ENCODE results near the gene RAET1L. TPM values are rescaled to one million over a fixed set of nuclear protein-coding genes. Genes with fewer than 3 reads are reported as not detected.

Gene RAET1L
- total RNA-seq, 4 donors from 2014 or later, result not detected

DNA sequence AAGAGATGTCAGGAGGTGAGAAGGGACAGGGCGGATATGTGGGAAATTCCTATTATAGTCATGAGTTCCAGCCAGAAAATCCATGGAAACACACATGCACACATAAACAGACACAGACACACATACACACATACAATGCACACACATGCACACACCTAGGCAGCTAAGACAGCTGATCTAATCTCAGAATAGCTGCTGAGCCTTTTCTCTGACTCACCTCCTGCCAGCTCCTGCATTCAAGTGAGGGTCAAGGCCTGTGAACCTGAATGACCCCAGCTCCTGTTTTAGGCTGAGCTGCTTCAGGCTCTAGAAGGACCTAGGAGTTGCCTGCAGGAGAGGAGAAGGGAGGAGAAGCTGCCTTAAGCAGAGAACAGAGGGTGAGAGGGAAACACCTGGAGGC, 21.6 kb upstream of the RAET1L start:
- intact Hi-C loops (cut with DNase I; ENCODE audit: low total_unique reads), result no loop called here
- 77 to 100% methylated on average over 1 of the region's 1 CpG for WGBS, 2 donors (ENCODE audit: low coverage in 1 of 2)
- no peak overlapping the region for H3K27ac ChIP-seq

GRCh38 chr6:150044621-150045145, 19.4 kb upstream of the RAET1L start:
- H3K27ac ChIP-seq, result no peak overlapping the region
- no peaks in the 10 kb centered on the region for H3K4me1 ChIP-seq
- no peak for DNase-seq
- no peaks in the 10 kb centered on the region for H3K9me3 ChIP-seq
- H3K4me3 ChIP-seq, result no peak overlapping the region
- TF ChIP-seq POLR2A (IDR thresholded peaks at IDR 0.05) (no peak), POLR2AphosphoS5 (IDR thresholded peaks at IDR 0.05) (no peak), EP300 (IDR thresholded peaks at IDR 0.05; ENCODE audit: low read depth) (no peak)
- TF ChIP-seq, protein P1, sequence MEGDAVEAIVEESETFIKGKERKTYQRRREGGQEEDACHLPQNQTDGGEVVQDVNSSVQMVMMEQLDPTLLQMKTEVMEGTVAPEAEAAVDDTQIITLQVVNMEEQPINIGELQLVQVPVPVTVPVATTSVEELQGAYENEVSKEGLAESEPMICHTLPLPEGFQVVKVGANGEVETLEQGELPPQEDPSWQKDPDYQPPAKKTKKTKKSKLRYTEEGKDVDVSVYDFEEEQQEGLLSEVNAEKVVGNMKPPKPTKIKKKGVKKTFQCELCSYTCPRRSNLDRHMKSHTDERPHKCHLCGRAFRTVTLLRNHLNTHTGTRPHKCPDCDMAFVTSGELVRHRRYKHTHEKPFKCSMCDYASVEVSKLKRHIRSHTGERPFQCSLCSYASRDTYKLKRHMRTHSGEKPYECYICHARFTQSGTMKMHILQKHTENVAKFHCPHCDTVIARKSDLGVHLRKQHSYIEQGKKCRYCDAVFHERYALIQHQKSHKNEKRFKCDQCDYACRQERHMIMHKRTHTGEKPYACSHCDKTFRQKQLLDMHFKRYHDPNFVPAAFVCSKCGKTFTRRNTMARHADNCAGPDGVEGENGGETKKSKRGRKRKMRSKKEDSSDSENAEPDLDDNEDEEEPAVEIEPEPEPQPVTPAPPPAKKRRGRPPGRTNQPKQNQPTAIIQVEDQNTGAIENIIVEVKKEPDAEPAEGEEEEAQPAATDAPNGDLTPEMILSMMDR (IDR thresholded peaks at IDR 0.05), result no peak
- in situ Hi-C loops (cut with MboI; ENCODE audit: low pct_ligation_motif_present in 1 of 4, low pct_unique_long_range_greater_than_20kb in 1 of 4, low sequenced_read_pairs in 3 of 4) (no loop called here), intact Hi-C loops (cut with DNase I; ENCODE audit: low total_unique reads) (no loop called here)
- 88 to 91% methylated on average over 4 to 10 of the region's 10 CpGs for WGBS, 2 donors (ENCODE audit: low coverage in 1 of 2)
- peaks cover 25% of the 10 kb centered on the region for H3K27me3 ChIP-seq
- H3K36me3 ChIP-seq, result no peaks in the 10 kb centered on the region

More for the DNA sequence above, 21.6 kb upstream of the RAET1L start:
- in situ Hi-C loops (cut with MboI; ENCODE audit: low pct_ligation_motif_present in 1 of 4, low pct_unique_long_range_greater_than_20kb in 1 of 4, low sequenced_read_pairs in 3 of 4), result no loop called here
- Histone ChIP-seq H3K4me3 (no peak overlapping the region), H3K4me1 (no peaks in the 10 kb centered on the region), H3K9me3 (no peaks in the 10 kb centered on the region), H3K36me3 (no peaks in the 10 kb centered on the region), H3K27me3 (peaks cover 12% of the 10 kb centered on the region)
- DNase-seq, result no peak
- no peak for TF ChIP-seq POLR2A (IDR thresholded peaks at IDR 0.05)
- TF ChIP-seq EP300 (IDR thresholded peaks at IDR 0.05; ENCODE audit: low read depth), result no peak

- DNase-seq, result no peak
- no peak overlapping the region for H3K27ac ChIP-seq
- no peak overlapping the region for H3K4me3 ChIP-seq
- 84 to 88% methylated on average over 3 to 19 of the region's 19 CpGs for WGBS, 2 donors (ENCODE audit: low coverage in 1 of 2)
- peaks cover 35% of the 10 kb centered on the region for H3K27me3 ChIP-seq
- no peaks in the 10 kb centered on the region for H3K9me3 ChIP-seq
- intact Hi-C loops (cut with DNase I; ENCODE audit: low total_unique reads), result no loop called here
- no peaks in the 10 kb centered on the region for H3K4me1 ChIP-seq
- in situ Hi-C loops (cut with MboI; ENCODE audit: low pct_ligation_motif_present in 1 of 4, low pct_unique_long_range_greater_than_20kb in 1 of 4, low sequenced_read_pairs in 3 of 4), result no loop called here
- no peak for TF ChIP-seq POLR2A (IDR thresholded peaks at IDR 0.05)
- TF ChIP-seq EP300 (IDR thresholded peaks at IDR 0.05; ENCODE audit: low read depth), result no peak
- TF ChIP-seq POLR2AphosphoS5 (IDR thresholded peaks at IDR 0.05), result no peak
- TF ChIP-seq, protein P1 (IDR thresholded peaks at IDR 0.05), result no peak
- no peaks in the 10 kb centered on the region for H3K36me3 ChIP-seq
Observed at GRCh38 chr6:150043501-150044412, 18.4 kb upstream of the RAET1L start.

- peaks cover 41% of the 10 kb centered on the region for H3K27me3 ChIP-seq
- peaks cover under 1 to 4% (median 2%) of the 10 kb centered on the region in 4 donors for H3K4me1 ChIP-seq
- in situ Hi-C loops (cut with MboI; ENCODE audit: low pct_ligation_motif_present in 1 of 4, low pct_unique_long_range_greater_than_20kb in 1 of 4, low sequenced_read_pairs in 3 of 4), result no loop called here
- H3K4me3 ChIP-seq, result no peak overlapping the region
- no peaks in the 10 kb centered on the region for H3K36me3 ChIP-seq
- no peak overlapping the region for H3K27ac ChIP-seq
- 88% methylated on average over 13 of the region's 13 CpGs; no CpG with 5 or more reads in 1 of the 2 donors for WGBS, 2 donors (ENCODE audit: low coverage in 1 of 2)
- TF ChIP-seq EP300 (IDR thresholded peaks at IDR 0.05; ENCODE audit: low read depth), result no peak
- TF ChIP-seq POLR2AphosphoS5 (IDR thresholded peaks at IDR 0.05), result no peak
- no peak for TF ChIP-seq POLR2A (IDR thresholded peaks at IDR 0.05)
- TF ChIP-seq, protein P1 (IDR thresholded peaks at IDR 0.05), result no peak
- no peaks in the 10 kb centered on the region for H3K9me3 ChIP-seq
- DNase-seq, result no peak
- intact Hi-C loops (cut with DNase I; ENCODE audit: low total_unique reads), result no loop called here
Observed at GRCh38 chr6:150043096-150043495, 17.8 kb upstream of the RAET1L start.
